NCI-H524 treated with DMSO at 0.1 percent for 48 hours (cell line): ENCODE results near the gene XRN1.
"Not testable (repeated sequence)": the region's sequence is repeated elsewhere in the genome, so short reads cannot be mapped to it uniquely, and the experiment has no call there.

Source experiments
- DNase-seq: peaks from one replicate; lab custom pipeline; 2025; lab: John Stamatoyannopoulos, UW

XRN1 gene

DNA sequence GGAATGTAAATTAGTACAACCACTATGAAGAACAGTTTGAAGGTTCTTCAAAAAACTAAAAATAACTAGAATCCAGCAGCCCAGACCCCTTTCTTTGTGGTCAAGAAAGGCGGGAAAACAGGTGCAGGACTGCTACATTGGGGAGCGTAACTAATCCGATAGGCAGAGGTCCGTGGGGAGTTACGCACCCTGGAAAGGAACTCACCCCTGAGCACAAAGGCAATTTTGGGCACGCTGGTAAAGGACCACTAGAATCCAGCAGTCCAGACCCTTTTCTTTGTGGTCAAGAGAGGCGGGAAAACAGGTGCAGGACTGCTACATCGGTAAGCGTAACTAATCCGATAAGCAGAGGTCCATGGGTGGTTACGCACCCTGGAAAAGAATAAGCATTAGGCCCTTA lies 9.7 kb downstream of the XRN1 start:
- not testable (repeated sequence) for DNase-seq

GRCh38 chr3:142436951-142437585 lies 10.8 kb downstream of the XRN1 start:
- DNase-seq, result no peak

DNA sequence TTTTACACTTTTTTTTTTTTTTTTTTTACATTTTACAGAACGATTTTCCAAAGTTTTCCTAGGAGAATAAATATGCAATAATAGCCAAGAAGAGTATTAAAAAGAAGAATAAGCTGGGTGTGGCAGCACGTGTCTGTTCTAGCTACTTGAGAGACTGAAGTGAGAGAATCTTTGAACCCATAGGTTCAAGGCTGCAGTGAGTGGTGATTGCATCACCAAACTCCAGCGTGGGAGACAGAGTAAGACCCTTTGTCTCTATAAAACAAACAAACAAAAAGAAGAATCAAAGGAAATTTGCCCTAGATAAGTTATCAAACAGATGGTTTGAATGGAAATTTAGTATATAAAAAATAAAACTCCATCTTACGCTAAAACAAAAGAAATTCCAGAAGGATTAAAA lies 13.3 kb downstream of the XRN1 start:
- no peak for DNase-seq

DNA sequence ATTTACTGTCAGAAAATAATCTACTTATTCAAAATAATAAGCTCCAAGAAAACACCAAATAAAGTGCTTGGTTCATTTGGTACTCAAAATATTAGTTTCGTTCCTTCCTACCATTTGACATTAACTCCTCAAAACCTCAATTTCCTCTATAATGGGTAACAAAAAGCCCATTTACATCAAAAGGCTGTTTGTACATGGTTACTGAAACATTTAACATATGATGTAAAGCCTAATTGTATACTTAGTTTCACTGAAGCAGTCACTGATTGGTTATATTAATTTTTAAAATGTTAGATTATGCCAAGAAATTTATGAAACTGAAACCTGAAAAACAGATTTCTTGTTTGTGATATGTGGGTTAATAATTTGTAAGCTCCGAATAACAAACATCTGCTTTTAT lies 14.7 kb downstream of the XRN1 start:
- no peak for DNase-seq

DNA sequence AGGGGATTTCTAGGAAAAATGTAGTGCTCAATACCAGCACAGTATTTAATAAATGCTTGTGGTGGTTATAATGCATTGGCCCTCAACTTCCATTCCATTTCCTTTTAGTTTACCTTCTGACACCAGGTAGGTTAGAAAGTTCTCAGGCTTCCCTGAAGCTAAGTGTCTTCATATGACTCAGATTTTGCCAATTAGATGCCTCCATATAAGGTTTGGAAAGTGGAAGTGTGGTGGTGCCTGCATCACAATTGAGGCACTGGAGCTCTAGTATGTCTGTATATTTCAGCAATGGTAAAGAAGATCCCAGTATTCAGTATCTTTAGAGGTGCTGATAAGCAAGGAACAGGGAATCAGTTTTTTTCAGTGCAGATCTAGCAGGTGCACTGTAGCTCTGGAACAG lies 18.3 kb downstream of the XRN1 start:
- DNase-seq, result no peak

GRCh38 chr3:142424754-142425153 lies 23.1 kb downstream of the XRN1 start:
- no peak for DNase-seq

DNA sequence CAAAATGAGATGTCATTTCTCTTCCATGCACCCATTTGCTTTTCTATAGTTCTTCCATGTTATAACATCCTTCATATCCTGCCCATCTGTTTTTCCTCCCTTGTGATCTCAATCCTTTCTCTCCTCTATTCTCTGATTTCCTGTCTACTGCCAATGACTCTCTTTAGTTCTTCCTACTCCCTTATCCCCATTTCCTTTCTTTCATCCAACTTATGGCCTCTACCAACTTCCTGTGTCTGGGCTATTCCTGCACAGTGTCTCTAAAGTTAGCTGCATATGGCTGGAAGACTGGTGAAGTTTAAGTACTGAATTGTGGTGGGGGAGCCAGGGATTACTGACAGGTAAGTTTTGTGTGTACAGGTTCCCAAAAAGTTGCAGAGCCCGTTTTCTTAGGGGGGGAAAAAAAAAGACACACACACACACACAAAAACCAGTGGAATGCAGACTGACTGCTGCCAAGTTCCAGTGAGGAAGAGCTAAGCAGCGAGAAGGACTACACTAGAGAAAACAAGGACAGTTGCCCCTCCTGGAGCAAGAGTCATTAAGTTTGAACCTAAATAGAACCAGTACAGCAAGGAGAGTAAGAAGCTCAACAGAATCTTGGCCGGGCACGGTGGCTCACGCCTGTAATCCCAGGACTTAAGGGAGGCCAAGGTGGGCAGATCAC lies 28.8 kb downstream of the XRN1 start:
- DNase-seq, result no peak

- DNase-seq, result no peak
Observed at GRCh38 chr3:142417302-142417701, 30.5 kb downstream of the XRN1 start.

DNA sequence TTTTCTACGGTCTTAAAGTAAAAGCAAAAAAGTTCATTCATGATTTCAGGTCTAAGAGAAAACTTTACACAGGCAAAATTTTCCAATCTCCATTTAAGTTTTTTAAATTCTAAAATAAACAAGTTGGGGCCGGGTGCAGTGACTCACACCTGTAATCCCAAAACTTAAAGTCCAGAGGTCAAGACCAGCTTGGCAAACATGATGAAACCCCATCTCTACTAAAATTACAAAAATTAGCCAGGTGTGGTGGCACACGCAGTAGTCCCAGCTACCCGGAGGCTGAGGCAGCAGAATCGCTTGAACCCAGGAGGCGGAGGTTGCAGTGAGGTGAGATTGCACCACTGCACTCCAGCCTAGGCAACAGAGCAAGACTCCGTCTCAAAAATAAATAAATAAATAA lies 47.3 kb downstream of the XRN1 start:
- not testable (repeated sequence) for DNase-seq

DNA sequence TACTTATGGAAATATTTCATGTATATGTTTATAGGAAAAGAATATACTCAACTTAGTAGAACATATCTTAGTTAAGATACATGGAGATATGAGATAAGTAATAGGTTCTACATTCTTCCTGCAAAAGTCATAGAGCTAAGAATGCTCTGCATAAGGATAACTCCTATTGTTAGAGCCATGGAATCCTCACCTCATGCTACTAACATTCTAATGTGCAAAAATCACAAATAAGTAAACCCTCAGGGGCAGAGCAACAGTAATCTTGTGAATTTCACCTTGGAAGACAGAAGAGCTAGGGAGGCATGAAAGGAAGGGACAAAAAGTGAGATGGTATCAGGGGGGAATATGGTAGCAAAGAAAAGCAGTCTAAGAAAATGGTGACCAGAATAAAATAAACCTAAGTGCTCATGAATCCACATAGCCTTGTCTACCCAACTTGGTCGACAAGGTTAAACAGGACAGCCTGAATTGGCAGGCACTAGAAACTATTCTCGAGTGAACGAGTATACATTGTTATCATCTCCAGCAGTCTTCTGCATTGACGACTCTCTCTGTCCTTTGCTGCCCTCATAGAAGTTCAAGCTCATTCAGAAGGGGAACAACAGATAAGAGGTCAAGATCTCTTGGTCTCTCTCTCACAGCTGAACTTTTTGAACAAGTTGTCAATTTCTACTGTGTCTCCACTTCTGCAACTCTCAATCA lies 52.8 kb downstream of the XRN1 start:
- no peak for DNase-seq

- DNase-seq, result no peak
Observed at GRCh38 chr3:142385078-142385477, 62.8 kb downstream of the XRN1 start.

DNA sequence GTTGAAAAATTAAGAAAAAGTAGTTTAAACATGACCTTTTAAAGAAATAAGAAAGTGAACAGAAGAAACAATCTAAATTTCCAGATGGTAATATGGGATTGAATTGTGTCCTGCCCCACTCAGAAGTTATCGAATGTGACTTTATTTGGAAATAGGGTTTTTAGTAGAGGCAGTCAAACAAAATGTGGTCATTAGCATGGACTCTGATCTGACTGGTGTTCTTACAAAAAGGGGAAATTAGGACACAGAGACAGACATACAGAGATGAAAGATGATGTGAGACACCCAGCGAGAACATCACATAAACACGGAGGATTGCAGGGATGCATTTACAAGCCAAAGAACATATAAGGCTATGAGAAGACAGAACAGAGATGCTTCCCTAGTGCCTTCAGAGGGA lies 73.2 kb downstream of the XRN1 start:
- DNase-seq, result no peak

DNA sequence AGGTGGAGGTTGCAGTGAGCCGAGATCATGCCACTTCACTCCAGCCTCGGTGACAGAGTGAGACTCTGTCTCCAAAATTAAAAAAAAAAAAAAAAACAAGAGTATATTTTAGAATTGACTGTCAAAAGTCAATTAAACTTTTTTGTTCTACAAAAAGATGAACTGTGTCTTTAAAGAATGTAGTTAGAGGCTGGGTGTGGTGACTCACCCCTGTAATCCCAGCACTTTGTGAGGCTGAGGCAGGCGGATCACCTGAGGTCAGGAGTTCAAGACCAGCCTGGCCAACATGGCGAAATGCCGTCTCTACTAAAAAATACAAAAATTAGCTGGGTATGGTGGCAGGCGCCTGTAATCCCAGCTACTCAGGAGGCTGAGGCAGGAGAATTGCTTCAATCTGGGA lies 78.3 kb downstream of the XRN1 start:
- DNase-seq, result not testable (repeated sequence)

GRCh38 chr3:142366434-142366833 lies 81.4 kb downstream of the XRN1 start:
- peak; percentile 44 for DNase-seq

GRCh38 chr3:142363936-142364467 lies 83.8 kb downstream of the XRN1 start:
- no peak for DNase-seq

- not testable (repeated sequence) for DNase-seq
Observed at GRCh38 chr3:142363433-142363832, 84.4 kb downstream of the XRN1 start.

DNA sequence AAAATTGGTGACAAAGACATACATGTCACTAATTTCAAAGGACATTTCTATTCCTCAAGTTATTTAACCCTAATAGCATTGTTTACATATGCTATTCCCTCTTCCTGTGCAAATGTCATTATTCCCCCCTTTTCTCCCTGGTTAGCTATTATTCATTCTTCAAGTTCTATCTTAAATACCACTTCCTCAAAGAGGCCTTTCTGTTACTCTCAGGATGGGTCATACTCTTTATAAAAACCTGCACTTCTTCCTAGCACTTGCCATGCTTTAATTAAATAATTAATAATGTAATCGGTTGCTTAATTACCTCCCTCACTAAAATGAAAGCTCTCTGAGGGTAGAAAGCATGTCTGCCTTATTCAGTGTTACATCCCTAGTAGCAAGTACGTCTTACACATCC lies 88.5 kb downstream of the XRN1 start:
- DNase-seq, result no peak

DNA sequence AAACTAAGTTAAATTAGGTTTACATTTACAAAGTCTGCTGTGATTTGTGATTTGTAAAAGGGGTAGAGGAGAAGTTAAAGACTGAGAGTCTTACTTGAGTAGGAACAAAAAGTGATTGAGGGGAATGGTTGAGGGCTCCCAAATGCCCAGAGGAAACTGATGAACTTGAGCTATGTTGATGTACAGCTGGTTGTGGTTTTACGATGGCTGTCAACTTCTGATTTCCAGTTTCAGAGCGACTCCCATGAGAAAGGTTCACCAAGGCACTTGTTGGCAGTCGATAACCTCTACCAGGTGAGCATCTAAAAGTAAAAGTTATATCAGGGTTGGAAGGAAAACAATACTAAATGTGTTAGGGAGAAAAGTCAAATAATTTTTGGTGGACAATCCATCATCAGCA lies 91.0 kb downstream of the XRN1 start:
- no peak for DNase-seq

GRCh38 chr3:142355692-142356091 lies 92.1 kb downstream of the XRN1 start:
- DNase-seq, result no peak

DNA sequence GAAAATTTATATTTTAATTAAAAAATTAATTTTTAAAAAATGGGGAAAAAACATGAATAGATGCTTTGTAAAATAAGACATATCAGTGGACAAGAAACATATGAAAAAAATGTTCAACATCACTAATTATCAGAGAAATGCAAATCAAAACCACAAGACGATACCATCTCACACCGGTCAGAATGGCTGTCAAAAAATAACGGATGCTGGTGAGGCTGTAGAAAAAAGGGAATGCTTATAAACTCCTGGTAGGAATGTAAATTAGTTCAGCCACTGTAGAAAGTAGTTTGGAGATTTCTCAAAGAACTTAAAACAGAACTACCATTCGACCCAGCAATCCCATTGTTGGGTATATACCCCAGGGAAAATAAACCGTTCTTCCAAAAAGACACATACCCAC lies 93.8 kb downstream of the XRN1 start:
- no peak for DNase-seq

GRCh38 chr3:142353571-142353970 lies 94.3 kb downstream of the XRN1 start:
- DNase-seq, result no peak

- DNase-seq, result not testable (repeated sequence)
Observed at GRCh38 chr3:142352698-142353097, 95.1 kb downstream of the XRN1 start.

GRCh38 chr3:142348460-142348859 lies 99.4 kb downstream of the XRN1 start:
- DNase-seq, result no peak
